BE2C (cell line): Measurements from ENCODE around the gene CLN5.

Source experiments
- DNase-seq: peaks from one replicate; pipeline ENCODE4 v3.0.0-alpha.2; 2020
- H3K27me3 ChIP-seq: fragments of 250-450 bp; sonication (Bioruptor Pico); 2 replicates; pipeline ENCODE4 v1.5.1; 2020; ENCODE audit warnings: mild to moderate bottlenecking
- H3K36me3 ChIP-seq: fragments of 250-450 bp; sonication (Bioruptor Pico); 2 replicates; pipeline ENCODE4 v1.5.1; 2020; ENCODE audit warnings: mild to moderate bottlenecking
- H3K4me1 ChIP-seq: fragments of 250-450 bp; sonication (Bioruptor Pico); 2 replicates; pipeline ENCODE4 v1.5.1; 2020
- H3K4me3 ChIP-seq: 2 replicates; pipeline ENCODE4 v1.5.1; 2011; ENCODE audit warnings: low read depth, low read length
- H3K9me3 ChIP-seq: fragments of 250-450 bp; sonication (Bioruptor Pico); 2 replicates; pipeline ENCODE4 v1.5.1; 2020
- CTCF ChIP-seq: IDR thresholded peaks from 2 replicates; pipeline ENCODE4 v1.5.1; 2012; ENCODE audit warnings: mild to moderate bottlenecking, low read depth, low read length

The CLN5 gene

GRCh38 chr13:77029436-77029835 is 37.6 kb downstream of the CLN5 start:
- no peak for TF ChIP-seq CTCF
- no peaks in the 10 kb centered on the region for H3K27me3 ChIP-seq
- H3K4me1 ChIP-seq: 0 out of 2 replicates have a peak, but pooled peaks cover 2% of the 10 kb centered on the region
- no peak overlapping the region for H3K4me3 ChIP-seq
- H3K36me3 ChIP-seq: peaks cover 3% of the 10 kb centered on the region; the same call in 1 of the 2 replicates
- DNase-seq: no peak
- no peaks in the 10 kb centered on the region for H3K9me3 ChIP-seq

GRCh38 chr13:77031656-77032243 is 39.9 kb downstream of the CLN5 start:
- Histone ChIP-seq H3K4me3 (no peak overlapping the region), H3K36me3 (peaks cover 1% of the 10 kb centered on the region; the same call in 1 of the 2 replicates), H3K4me1 (no peaks in the 10 kb centered on the region), H3K9me3 (no peaks in the 10 kb centered on the region), H3K27me3 (no peaks in the 10 kb centered on the region)
- TF ChIP-seq CTCF: no peak
- DNase-seq: no peak

GRCh38 chr13:77033717-77034302 is 41.9 kb downstream of the CLN5 start:
- Histone ChIP-seq H3K36me3 (no peaks in the 10 kb centered on the region), H3K9me3 (no peaks in the 10 kb centered on the region), H3K4me3 (no peak overlapping the region), H3K4me1 (no peaks in the 10 kb centered on the region), H3K27me3 (no peaks in the 10 kb centered on the region)
- TF ChIP-seq CTCF: no peak
- no peak for DNase-seq

DNA sequence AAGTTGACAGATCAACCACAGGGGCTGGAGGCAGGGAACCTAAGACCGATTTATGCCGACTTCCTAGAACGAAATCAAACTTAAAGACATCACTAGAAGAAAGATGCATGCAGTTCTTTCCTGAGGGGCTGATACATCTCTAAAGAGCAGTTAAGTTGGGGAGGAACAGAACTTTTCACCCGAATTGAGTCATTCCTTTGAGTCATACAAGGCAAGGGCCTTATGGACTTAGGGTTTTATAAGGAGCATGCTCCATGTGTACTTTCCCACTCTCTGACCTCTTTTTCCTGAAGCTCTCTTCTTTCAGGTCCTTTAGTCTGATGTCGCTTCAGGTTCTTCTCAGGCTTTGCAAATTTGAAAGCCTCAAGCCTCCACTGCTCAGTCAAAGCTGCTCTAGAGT is 43.0 kb downstream of the CLN5 start:
- no peaks in the 10 kb centered on the region for H3K36me3 ChIP-seq
- no peaks in the 10 kb centered on the region for H3K9me3 ChIP-seq
- H3K4me3 ChIP-seq: no peak overlapping the region
- no peak for DNase-seq
- no peak for TF ChIP-seq CTCF
- H3K4me1 ChIP-seq: no peaks in the 10 kb centered on the region
- no peaks in the 10 kb centered on the region for H3K27me3 ChIP-seq

GRCh38 chr13:77036279-77036678 is 44.4 kb downstream of the CLN5 start:
- no peaks in the 10 kb centered on the region for H3K4me1 ChIP-seq
- H3K36me3 ChIP-seq: no peaks in the 10 kb centered on the region
- H3K9me3 ChIP-seq: no peaks in the 10 kb centered on the region
- no peak overlapping the region for H3K4me3 ChIP-seq
- no peaks in the 10 kb centered on the region for H3K27me3 ChIP-seq
- no peak for TF ChIP-seq CTCF
- DNase-seq: no peak

DNA sequence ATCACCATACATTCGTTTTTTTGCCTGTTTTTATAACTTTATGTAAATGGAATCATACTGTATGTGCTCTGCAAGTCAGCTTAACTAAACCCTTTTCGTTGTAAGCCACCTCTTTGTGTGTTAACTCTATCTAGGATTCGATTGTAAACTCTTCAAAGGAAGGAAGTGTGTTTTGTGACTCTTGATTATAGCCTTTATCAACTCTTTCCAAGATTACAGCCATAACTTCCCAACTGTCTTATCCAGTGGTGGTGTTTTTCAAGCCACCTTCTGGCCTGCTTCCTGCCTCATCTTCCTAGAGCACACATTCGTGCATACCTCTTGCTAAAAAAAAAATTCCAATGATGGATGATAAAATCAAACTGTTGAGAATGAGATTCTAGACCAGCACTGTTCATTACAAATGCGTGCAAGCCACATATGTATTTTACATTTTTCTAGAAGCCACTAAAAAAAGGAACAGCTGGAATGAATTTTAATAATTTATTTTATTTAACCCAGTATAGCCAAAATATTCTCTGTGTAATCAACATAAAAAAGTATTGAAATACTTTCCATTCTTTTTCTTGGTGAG is 47.1 kb downstream of the CLN5 start:
- H3K27me3 ChIP-seq: no peaks in the 10 kb centered on the region
- no peaks in the 10 kb centered on the region for H3K9me3 ChIP-seq
- H3K36me3 ChIP-seq: peaks cover 2% of the 10 kb centered on the region; the same call in 1 of the 2 replicates
- no peak overlapping the region for H3K4me3 ChIP-seq
- no peak for DNase-seq
- no peak for TF ChIP-seq CTCF
- H3K4me1 ChIP-seq: no peaks in the 10 kb centered on the region
